Activated CD4-positive, alpha-beta T cell treated with anti-CD3 and anti-CD28 coated beads, Interleukin-2, amount 50 U/mL, for 4 hours (primary cell): ENCODE results near the gene FRK.
"Not testable (repeated sequence)": the region's sequence is repeated elsewhere in the genome, so short reads cannot be mapped to it uniquely, and the experiment has no call there.

Source experiments
- DNase-seq, 2 experiments: peaks; one replicate each; pipeline ENCODE4 v3.0.0-alpha.2; 2020

The FRK gene

GRCh38 chr6:115934145-115934544 lies 126.5 kb downstream of the FRK start:
- no peak for DNase-seq

- DNase-seq = no peak
Measured at GRCh38 chr6:115932481-115932880, 128.2 kb downstream of the FRK start.

GRCh38 chr6:115928000-115928399 lies 132.7 kb downstream of the FRK start:
- DNase-seq = not testable (repeated sequence)

GRCh38 chr6:115922971-115923370 lies 137.7 kb downstream of the FRK start:
- DNase-seq = no peak

- DNase-seq = no peak
Measured at GRCh38 chr6:115914098-115914497, 146.6 kb downstream of the FRK start.

GRCh38 chr6:115909923-115910546 lies 150.7 kb downstream of the FRK start:
- no peak for DNase-seq

- no peak for DNase-seq
Measured at GRCh38 chr6:115908906-115909559, 151.7 kb downstream of the FRK start.

GRCh38 chr6:115905471-115905870 lies 155.2 kb downstream of the FRK start:
- no peak for DNase-seq

- no peak for DNase-seq
Measured at GRCh38 chr6:115902436-115902835, 158.3 kb downstream of the FRK start.

- no peak for DNase-seq
Measured at GRCh38 chr6:115901896-115902295, 158.8 kb downstream of the FRK start.

- DNase-seq = no peak
Measured at GRCh38 chr6:115899730-115900282, 160.9 kb downstream of the FRK start.

GRCh38 chr6:115898246-115898645 lies 162.4 kb downstream of the FRK start:
- DNase-seq = no peak

GRCh38 chr6:115896538-115897129 lies 164.1 kb downstream of the FRK start:
- no peak for DNase-seq

- DNase-seq = no peak
Measured at GRCh38 chr6:115894426-115894992, 166.2 kb downstream of the FRK start.

GRCh38 chr6:115891750-115892149 lies 168.9 kb downstream of the FRK start:
- DNase-seq = no peak

- DNase-seq = no peak
Measured at GRCh38 chr6:115891111-115891669, 169.5 kb downstream of the FRK start.

- no peak for DNase-seq
Measured at GRCh38 chr6:115890238-115890637, 170.5 kb downstream of the FRK start.

GRCh38 chr6:115888687-115889470 lies 171.8 kb downstream of the FRK start:
- not testable (repeated sequence) for DNase-seq

- DNase-seq = no peak
Measured at GRCh38 chr6:115887891-115888290, 172.8 kb downstream of the FRK start.

- DNase-seq = no peak
Measured at GRCh38 chr6:115885636-115886366, 174.9 kb downstream of the FRK start.

- DNase-seq = no peak
Measured at GRCh38 chr6:115882771-115883170, 177.9 kb downstream of the FRK start.

- no peak for DNase-seq
Measured at GRCh38 chr6:115882174-115882573, 178.5 kb downstream of the FRK start.
